ENCODE results near the gene ELMO1.

- TF ChIP-seq POLR2A (IDR thresholded peaks at IDR 0.05; ENCODE audit: low read depth, low read length) (no peak), TAF1 (IDR thresholded peaks at IDR 0.05; ENCODE audit: borderline replicate concordance, low read depth, low read length) (no peak), POLR2AphosphoS5 (IDR thresholded peaks at IDR 0.05; ENCODE audit: low read depth, low read length) (no peak)
Measured at GRCh38 chr7:37031571-37032257, 416.9 kb downstream of the ELMO1 start.

All from GM12892 (cell line).